Lower leg skin (tissue), 3 donors: Measurements from ENCODE around the gene MPIG6B.

Experiments
- POLR2A ChIP-seq, 2 donors: fragments of 450-650 bp; IDR thresholded peaks; one replicate each; pipeline ENCODE4 v1.6.1; 2016 to 2017; ENCODE audit warnings: antibody characterized with exemption in 2 of 2, mild to moderate bottlenecking in 1 of 2, moderate library complexity in 1 of 2
- TF ChIP-seq, protein P1 (sequence below), 3 donors: fragments of 450-650 bp; IDR thresholded peaks; one replicate each; pipeline ENCODE4 v1.5.1; 2016; ENCODE audit warnings: antibody characterized with exemption in 3 of 3, mild to moderate bottlenecking in 3 of 3, moderate library complexity in 2 of 3

DNA sequence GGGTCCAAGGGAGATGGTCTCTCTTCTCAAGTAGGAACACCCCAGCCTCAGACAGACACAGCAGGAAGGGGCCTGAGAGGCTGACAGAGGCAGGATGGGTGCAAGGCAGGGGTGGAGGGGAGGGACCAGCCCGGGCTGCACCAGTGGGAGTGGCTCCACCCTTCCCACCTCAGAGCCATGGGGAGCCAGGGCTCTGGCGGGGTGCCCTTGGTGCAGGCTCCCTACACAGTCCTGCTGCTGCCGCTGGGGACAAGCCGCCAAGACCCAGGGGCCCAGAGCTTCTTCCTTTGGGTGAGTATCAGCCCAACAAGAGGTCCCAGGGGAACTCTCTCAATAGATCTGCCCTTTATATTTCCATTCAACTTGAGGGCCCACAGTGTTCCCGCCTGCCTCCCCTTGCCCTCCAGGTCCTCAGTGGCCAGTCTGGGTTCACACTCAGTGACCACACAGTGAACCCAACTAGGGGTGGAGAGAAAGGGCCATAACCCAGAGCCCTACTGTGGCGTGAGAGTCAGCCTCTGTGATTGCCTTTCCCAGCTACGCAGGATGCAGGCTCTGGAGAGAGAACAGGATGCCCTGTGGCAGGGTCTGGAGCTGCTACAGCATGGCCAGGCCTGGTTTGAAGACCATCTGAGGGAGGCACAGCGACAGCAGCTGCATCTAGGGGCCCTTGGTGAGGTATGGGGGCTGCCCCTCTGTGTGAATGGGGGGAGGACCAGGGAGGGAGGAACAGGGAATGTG, 39.9 kb downstream of the MPIG6B start:
- TF ChIP-seq, protein P1, sequence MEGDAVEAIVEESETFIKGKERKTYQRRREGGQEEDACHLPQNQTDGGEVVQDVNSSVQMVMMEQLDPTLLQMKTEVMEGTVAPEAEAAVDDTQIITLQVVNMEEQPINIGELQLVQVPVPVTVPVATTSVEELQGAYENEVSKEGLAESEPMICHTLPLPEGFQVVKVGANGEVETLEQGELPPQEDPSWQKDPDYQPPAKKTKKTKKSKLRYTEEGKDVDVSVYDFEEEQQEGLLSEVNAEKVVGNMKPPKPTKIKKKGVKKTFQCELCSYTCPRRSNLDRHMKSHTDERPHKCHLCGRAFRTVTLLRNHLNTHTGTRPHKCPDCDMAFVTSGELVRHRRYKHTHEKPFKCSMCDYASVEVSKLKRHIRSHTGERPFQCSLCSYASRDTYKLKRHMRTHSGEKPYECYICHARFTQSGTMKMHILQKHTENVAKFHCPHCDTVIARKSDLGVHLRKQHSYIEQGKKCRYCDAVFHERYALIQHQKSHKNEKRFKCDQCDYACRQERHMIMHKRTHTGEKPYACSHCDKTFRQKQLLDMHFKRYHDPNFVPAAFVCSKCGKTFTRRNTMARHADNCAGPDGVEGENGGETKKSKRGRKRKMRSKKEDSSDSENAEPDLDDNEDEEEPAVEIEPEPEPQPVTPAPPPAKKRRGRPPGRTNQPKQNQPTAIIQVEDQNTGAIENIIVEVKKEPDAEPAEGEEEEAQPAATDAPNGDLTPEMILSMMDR (IDR thresholded peaks at IDR 0.05) = no peak
- no peak for TF ChIP-seq POLR2A (IDR thresholded peaks at IDR 0.05)
